Astrocyte of the spinal cord (primary cell): ENCODE results near the gene IL19.
"Not testable (repeated sequence)": the region's sequence is repeated elsewhere in the genome, so short reads cannot be mapped to it uniquely, and the experiment has no call there.

Experiments
- DNase-seq: peaks from one replicate; pipeline ENCODE4 v3.0.0; 2011; ENCODE audit warnings: low read depth, low spot score
- H3K4me3 ChIP-seq: 2 replicates; pipeline ENCODE4 v1.5.1; 2011; ENCODE audit warnings: low read depth, mild to moderate bottlenecking, low read length, moderate library complexity
- in situ Hi-C: cut with HindIII; loops from 2 replicates; pipeline ENCODE4 v1.10.0; 2017; ENCODE audit warnings: low sequenced_read_pairs
- TF ChIP-seq, protein P1 (sequence below): IDR thresholded peaks from 2 replicates; pipeline ENCODE4 v1.5.1; 2012; ENCODE audit warnings: low read depth, mild to moderate bottlenecking, low read length, inconsistent platforms

Gene IL19

DNA sequence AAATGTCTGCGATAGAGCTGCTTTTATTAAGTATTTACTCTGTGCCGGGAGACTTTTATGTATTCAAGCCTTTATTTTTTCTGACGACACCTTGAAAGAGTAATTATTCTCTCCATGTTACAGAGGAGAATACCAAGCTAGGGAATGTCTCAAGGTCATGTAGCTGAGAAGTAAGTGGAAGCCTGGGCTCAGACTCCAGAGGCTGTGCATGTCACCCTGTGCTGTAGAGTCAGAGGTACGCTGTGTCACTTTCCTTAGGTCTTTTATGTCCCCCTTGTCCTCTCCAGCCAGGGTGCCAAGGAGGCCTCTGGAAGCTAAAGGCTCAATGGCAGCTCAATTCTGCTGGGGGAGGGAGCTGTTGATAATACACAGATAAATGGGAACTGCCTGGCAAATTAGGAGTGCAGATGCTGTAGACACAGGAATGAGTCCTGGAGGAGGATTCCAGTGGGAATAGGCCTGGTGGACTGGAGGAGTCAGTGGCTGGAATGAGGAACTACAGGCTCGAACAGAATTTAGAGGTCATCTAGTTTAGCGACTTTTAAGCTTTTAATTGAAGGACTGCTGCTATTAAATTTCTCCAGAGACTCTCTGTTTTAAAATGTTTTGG lies 9.3 kb upstream of the IL19 start:
- no peak for DNase-seq
- TF ChIP-seq, protein P1, sequence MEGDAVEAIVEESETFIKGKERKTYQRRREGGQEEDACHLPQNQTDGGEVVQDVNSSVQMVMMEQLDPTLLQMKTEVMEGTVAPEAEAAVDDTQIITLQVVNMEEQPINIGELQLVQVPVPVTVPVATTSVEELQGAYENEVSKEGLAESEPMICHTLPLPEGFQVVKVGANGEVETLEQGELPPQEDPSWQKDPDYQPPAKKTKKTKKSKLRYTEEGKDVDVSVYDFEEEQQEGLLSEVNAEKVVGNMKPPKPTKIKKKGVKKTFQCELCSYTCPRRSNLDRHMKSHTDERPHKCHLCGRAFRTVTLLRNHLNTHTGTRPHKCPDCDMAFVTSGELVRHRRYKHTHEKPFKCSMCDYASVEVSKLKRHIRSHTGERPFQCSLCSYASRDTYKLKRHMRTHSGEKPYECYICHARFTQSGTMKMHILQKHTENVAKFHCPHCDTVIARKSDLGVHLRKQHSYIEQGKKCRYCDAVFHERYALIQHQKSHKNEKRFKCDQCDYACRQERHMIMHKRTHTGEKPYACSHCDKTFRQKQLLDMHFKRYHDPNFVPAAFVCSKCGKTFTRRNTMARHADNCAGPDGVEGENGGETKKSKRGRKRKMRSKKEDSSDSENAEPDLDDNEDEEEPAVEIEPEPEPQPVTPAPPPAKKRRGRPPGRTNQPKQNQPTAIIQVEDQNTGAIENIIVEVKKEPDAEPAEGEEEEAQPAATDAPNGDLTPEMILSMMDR: peak; percentile 13
- no peak overlapping the region for H3K4me3 ChIP-seq
- in situ Hi-C loops: no loop called here

DNA sequence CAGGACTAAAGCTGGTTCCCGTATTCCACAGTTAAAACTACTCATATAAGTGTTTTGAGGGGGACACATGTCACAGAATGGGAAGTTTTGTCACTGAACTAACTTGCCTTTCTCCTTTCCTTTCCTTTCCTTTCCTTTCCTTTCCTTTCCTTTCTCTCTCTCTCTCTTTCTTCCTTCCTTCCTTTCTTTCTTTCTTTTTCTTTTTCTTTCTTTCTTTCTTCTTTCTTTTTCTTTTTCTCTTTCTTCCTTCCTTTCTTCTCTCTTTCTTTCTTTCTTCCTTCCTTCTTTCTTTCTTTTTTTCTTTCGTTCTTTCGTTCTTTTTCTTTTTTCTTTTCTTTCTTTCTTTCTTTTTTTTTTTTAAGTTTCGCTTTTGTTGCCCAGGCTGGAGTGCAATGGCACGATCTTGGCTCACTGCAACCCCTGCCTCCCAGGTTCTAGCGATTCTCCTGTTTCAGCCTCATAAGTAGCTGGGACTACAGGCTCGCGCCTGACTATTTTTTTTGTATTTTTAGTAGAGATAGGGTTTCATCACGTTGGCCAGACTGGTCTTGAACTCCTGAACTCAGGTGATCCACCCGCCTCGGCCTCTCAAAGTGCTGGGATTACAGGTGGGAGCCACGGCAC lies 7.7 kb upstream of the IL19 start:
- H3K4me3 ChIP-seq, in situ Hi-C loops, DNase-seq: not testable (repeated sequence)

DNA sequence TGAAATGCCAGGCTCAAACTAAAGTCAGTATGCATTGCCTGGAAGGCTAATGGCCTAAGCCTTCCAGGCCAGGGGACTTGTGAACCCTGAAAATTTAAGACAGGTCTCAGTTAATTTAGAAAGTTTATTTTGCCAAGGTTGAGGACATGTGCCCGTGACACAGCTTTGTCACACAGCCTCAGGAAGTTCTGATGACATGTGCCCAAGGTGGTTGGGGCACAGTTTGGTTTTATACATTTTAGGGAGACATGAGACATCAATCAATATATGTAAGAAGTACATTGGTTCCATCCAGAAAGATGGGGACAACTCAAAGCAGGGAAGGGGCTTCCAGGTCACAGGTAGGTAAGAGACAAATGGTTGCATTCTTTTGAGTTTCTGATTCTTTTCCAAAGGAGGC lies 4.8 kb upstream of the IL19 start:
- H3K4me3 ChIP-seq, DNase-seq, in situ Hi-C loops: not testable (repeated sequence)

DNA sequence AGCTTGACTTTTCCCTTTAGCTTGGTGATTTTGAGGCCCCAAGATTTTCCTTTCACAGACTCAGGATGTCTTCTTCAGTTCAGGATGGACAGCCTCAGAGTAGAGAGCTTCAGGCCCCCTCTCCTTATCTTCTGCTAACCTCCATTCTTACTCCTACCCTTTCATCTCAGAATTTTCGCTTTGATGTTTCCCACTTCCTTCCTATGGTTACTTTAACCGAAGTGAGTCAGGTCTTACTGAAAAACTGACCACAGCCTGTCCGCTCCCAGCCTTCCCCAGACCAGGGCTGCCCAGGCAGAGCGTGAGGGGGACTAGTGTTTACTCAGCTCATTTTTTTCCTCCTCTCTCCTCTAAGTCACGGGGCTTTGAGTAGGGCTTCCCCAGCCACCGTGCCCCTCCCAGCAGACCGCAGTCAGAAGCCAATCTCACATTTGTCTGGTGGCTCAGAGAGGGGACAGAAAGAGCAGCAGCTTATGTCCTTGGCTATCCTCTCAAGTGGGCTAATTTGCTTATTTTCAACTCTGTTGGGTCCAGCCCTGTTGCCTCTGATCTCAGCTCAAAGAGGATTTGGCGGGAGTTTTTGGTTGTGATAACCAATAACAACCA lies 4.2 kb upstream of the IL19 start:
- TF ChIP-seq, protein P1: no peak
- in situ Hi-C loops: no loop called here
- H3K4me3 ChIP-seq: no peak overlapping the region
- peak; percentile 95 for DNase-seq

DNA sequence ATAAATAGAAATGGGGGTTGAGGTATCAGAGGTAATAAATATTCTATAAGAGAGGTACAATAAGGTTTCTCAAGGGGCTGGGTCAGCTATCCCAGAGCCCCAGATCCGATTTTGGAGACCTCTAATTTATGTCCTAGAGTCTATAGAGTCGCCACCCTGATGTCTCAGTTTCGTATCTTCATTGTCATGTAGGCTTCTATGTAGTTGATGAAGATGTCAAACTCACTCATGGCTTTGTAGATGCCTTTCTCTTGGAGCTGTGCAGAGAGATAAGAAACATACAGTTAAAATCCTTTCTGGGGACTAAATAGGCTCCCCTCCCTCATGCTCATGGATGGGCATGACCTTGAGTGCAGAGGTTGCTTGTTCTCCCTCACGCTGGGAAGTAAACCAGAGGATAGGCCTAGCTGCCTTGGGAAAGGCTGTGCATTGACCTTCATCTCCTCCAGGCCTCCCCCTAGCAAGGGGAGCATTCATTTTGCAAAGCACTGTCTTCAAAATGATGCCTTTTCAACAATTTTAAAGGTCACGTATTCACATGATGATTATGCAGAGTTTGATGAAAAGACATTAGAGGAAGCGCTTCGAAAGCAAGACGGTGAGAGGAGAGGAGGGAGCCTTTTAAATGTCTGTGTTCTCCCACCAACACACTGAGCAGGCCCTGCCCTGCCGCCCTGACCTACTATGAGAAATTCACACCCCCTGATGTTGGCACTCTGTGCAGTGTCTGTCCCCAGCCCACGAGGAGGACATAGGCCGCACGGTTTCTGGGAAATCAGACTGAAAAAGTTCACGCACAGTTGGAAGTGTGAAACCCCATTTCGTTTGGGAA lies 1.9 kb upstream of the IL19 start:
- TF ChIP-seq, protein P1: no peak
- in situ Hi-C loops: no loop called here
- no peak overlapping the region for H3K4me3 ChIP-seq
- no peak for DNase-seq

DNA sequence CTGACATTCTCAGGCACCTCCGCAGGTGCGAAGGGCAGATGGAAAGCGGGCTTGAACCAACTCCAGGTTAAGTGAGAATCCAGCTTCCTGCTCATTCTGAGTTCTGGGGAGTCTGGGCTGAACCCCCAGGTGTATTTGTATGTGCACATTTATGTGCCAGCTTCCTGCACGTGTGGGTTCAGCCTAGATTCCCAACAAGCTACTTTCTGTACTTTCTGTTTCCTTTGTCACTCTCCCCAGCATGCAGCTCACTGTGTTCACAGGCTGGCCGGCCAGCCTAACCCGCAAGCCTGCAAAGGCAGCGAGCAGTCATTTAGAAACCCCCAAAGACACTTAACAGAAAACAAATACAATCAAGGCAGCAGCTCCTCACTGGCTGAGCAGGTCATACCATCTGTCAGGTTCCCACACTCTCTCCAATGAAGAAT lies 1.3 kb upstream of the IL19 start:
- TF ChIP-seq, protein P1: no peak
- in situ Hi-C loops: no loop called here
- no peak for DNase-seq
- H3K4me3 ChIP-seq: no peak overlapping the region

DNA sequence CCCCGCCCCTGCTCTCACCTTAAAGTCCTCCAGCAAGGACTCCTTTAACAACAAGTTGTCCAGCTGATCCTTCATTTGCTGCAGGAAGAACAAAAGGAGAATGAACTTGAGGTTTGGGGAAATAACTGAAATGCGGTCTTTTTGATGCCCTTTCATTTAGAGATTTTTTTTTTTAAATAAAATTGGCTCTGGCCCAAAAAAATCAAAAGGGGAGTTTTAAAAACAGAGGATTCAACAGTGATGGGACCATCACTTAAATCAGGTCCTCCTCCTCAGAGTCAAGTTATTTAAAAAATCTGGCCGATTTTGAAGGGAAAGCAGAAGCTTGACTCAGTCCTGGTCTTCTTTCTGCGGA lies 742 bp downstream of the IL19 start:
- TF ChIP-seq, protein P1: no peak
- in situ Hi-C loops: no loop called here
- no peak for DNase-seq
- H3K4me3 ChIP-seq: no peak overlapping the region
